Adrenal gland (tissue), 12 donors: ENCODE results near the gene BMPR1B. TPM values are rescaled to one million over a fixed set of nuclear protein-coding genes. Genes with fewer than 3 reads are reported as not detected.

ENCODE experiments used
- DNase-seq, 7 donors: peaks; one replicate each; pipeline ENCODE4 v3.0.0-alpha.2; 2019 to 2020
- H3K27ac ChIP-seq, 5 donors: fragments of 200-600 bp; sonication (generic) in 4 of 5; 1 replicate in 3 of 5; 2 replicates in 2 of 5; pipeline versions ENCODE4 v1.5.1 to v1.8.0; 2016 to 2020; ENCODE audit warnings: mild to moderate bottlenecking in 1 of 5
- H3K27me3 ChIP-seq: fragments of 200-600 bp; 2 replicates; pipeline ENCODE4 v1.8.0; 2021
- H3K36me3 ChIP-seq, 2 donors: fragments of 200-600 bp; replicated peaks in 1 of 2; 1 replicate in 1 of 2; 2 replicates in 1 of 2; pipeline versions ENCODE4 v1.5.1 to v1.8.0; 2018 to 2022
- H3K4me1 ChIP-seq, 2 donors: fragments of 200-600 bp; replicated peaks in 1 of 2; 1 replicate in 1 of 2; 2 replicates in 1 of 2; pipeline versions ENCODE4 v1.5.1 to v1.8.0; 2018 to 2021
- H3K4me3 ChIP-seq, 4 donors: fragments of 200-600 bp; sonication (generic) in 3 of 4; one replicate each; pipeline ENCODE4 v1.5.1; 2016 to 2018
- H3K9me3 ChIP-seq, 3 donors: fragments of 200-600 bp; sonication (generic) in 1 of 3; replicated peaks in 1 of 3; 1 replicate in 2 of 3; 2 replicates in 1 of 3; pipeline versions ENCODE4 v1.5.1 to v1.8.0; 2016 to 2021
- CTCF ChIP-seq, 6 experiments: fragments of 450-650 bp in 4 of 6; fragments of 200-600 bp in 2 of 6; sonication (generic) in 1 of 6; IDR thresholded peaks; 1 replicate in 5 of 6; 2 replicates in 1 of 6; pipeline versions ENCODE4 v1.5.1 to v1.8.0; 2016 to 2021; ENCODE audit warnings: antibody characterized with exemption in 6 of 6, mild to moderate bottlenecking in 2 of 6, moderate library complexity in 1 of 6
- POLR2A ChIP-seq, 2 donors: fragments of 450-650 bp; IDR thresholded peaks; one replicate each; pipeline ENCODE4 v1.6.1; 2017; ENCODE audit warnings: antibody characterized with exemption in 2 of 2, mild to moderate bottlenecking in 2 of 2, moderate library complexity in 1 of 2
- WGBS, 4 donors: extraction: QIAGEN DNeasy Blood & Tissue Kit in 2 of 4; methylation state at CpG; one replicate each; pipeline versions ENCODE4 v1.1.5 to v1.1.7; 2013 to 2017; 5-methylcytosine and 5-hydroxymethylcytosine counted together
- intact Hi-C, 2 donors: fragments of 100-400 bp; cut with DNase I; formaldehyde crosslinking; loops; one replicate each; pipeline versions ENCODE4 v1.14.1 to v1.15.0; 2022 to 2023
- polyA plus RNA-seq, 3 donors: library from polyadenylated mRNA; stranded (reverse); fragments of 200-250 nt in 2 of 3; fragments of 350-450 nt in 1 of 3; fragmentation: Illumina TruSeq in 1 of 3; extraction: RNeasy Lipid Tissue Mini Kit (QIAGEN cat#74804) in 1 of 3; gene quantifications; one replicate each; pipeline ENCODE4 v1.2.3, GENCODE V29; 2013 to 2014
- total RNA-seq, 9 donors: library from RNA; depleted of rRNA in 4 of 9; stranded (reverse); fragments of >200 nt in 4 of 9; fragments of 120-200 nt in 1 of 9; fragmentation: NEBNext Ultra II Directional in 1 of 9; extraction: Animal tissue kit (Norgen Biotek cat#: 25700) in 1 of 9; gene quantifications; one replicate each; pipeline versions ENCODE4 v1.1.0 to v1.2.4, GENCODE V29; 2013 to 2023
- donor health status: healthy with polysubstance abuse.
- donor health status: Bipolar disorder and iron deficiency.
- donor health status: DM: yes; HTN: yes; CAD: no.
- donor health status: DM: no; HTN: no; CAD: no.
- donor health status: DM: no; HTN: no; CAD: no.
- donor health status: DM: yes; HTN: yes; CAD: no.

BMPR1B gene
- total and polyA plus RNA-seq, 12 donors: 0.94 to 22.2 (median 6.2) TPM

- DNase-seq: no peak
- H3K9me3 ChIP-seq: no peaks in the 10 kb centered on the region
- intact Hi-C loops: no loop called here
- peaks cover 5% of the 10 kb centered on the region for H3K27me3 ChIP-seq
- TF ChIP-seq CTCF (IDR thresholded peaks at IDR 0.05) (no peak), POLR2A (IDR thresholded peaks at IDR 0.05) (no peak)
- no peak overlapping the region for H3K27ac ChIP-seq
- H3K36me3 ChIP-seq: no peaks in the 10 kb centered on the region
- 88 to 95% (median 93%) methylated on average over 3 of the region's 3 CpGs for WGBS, 4 donors
- no peaks in the 10 kb centered on the region for H3K4me1 ChIP-seq
- H3K4me3 ChIP-seq: no peak overlapping the region
Measured at GRCh38 chr4:94724016-94724790, 33.6 kb upstream of the BMPR1B start.

- Histone ChIP-seq H3K27me3 (peaks cover 5% of the 10 kb centered on the region), H3K4me3 (no peak overlapping the region), H3K27ac (no peak overlapping the region), H3K4me1 (no peaks in the 10 kb centered on the region), H3K36me3 (no peaks in the 10 kb centered on the region), H3K9me3 (no peaks in the 10 kb centered on the region)
- intact Hi-C loops: no loop called here
- no peak for TF ChIP-seq POLR2A (IDR thresholded peaks at IDR 0.05)
- TF ChIP-seq CTCF (IDR thresholded peaks at IDR 0.05): no peak
- no peak for DNase-seq
- WGBS, 4 donors: 55 to 76% (median 68%) methylated on average over 1 of the region's 1 CpG
Measured at GRCh38 chr4:94726524-94727123, 31.1 kb upstream of the BMPR1B start.

- H3K27me3 ChIP-seq: peaks cover 5% of the 10 kb centered on the region
- H3K9me3 ChIP-seq: no peaks in the 10 kb centered on the region
- 82 to 88% (median 83%) methylated on average over 5 to 7 of the region's 7 CpGs for WGBS, 4 donors
- TF ChIP-seq POLR2A (IDR thresholded peaks at IDR 0.05) (no peak), CTCF (IDR thresholded peaks at IDR 0.05) (no peak)
- H3K36me3 ChIP-seq: no peaks in the 10 kb centered on the region
- H3K4me1 ChIP-seq: no peaks in the 10 kb centered on the region
- intact Hi-C loops: no loop called here
- H3K4me3 ChIP-seq: no peak overlapping the region
- no peak for DNase-seq
- no peak overlapping the region for H3K27ac ChIP-seq
Measured at GRCh38 chr4:94728056-94728766, 29.5 kb upstream of the BMPR1B start.

- intact Hi-C loops: no loop called here
- Histone ChIP-seq H3K27me3 (peaks cover 5% of the 10 kb centered on the region), H3K4me1 (no peaks in the 10 kb centered on the region), H3K27ac (no peak overlapping the region), H3K36me3 (no peaks in the 10 kb centered on the region), H3K9me3 (no peaks in the 10 kb centered on the region), H3K4me3 (no peak overlapping the region)
- TF ChIP-seq CTCF (IDR thresholded peaks at IDR 0.05) (no peak), POLR2A (IDR thresholded peaks at IDR 0.05) (no peak)
- DNase-seq: no peak
Measured at GRCh38 chr4:94732358-94732698, 25.4 kb upstream of the BMPR1B start.
